ENCODE data around the gene PCDH9. TPM values are rescaled to one million over a fixed set of nuclear protein-coding genes. Genes with fewer than 3 reads are reported as not detected.

PCDH9 gene
- total RNA-seq, 1 donor from 2014 or later = 0.75 TPM

GRCh38 chr13:66700117-66700601 lies 530.0 kb downstream of the PCDH9 start:
- DNase-seq (ENCODE audit: low read depth) = no peak
- H3K4me3 ChIP-seq (ENCODE audit: low read depth, low read length) = no peak overlapping the region
- no peak for TF ChIP-seq CTCF (IDR thresholded peaks at IDR 0.05; ENCODE audit: insufficient read depth, low read length, poor library complexity, severe bottlenecking)

GRCh38 chr13:66693656-66694055 lies 536.5 kb downstream of the PCDH9 start:
- no peak for DNase-seq (ENCODE audit: low read depth)
- Histone ChIP-seq H3K27me3 (ENCODE audit: control insufficient read depth, insufficient read depth, low read length) (no peaks in the 10 kb centered on the region), H3K36me3 (ENCODE audit: control insufficient read depth, insufficient read depth, low read length) (no peaks in the 10 kb centered on the region), H3K4me3 (ENCODE audit: low read depth, low read length) (no peak overlapping the region)
- no peak for TF ChIP-seq CTCF (IDR thresholded peaks at IDR 0.05; ENCODE audit: insufficient read depth, low read length, poor library complexity, severe bottlenecking)

More at GRCh38 chr13:66700117-66700601, 530.0 kb downstream of the PCDH9 start:
- Histone ChIP-seq H3K27me3 (ENCODE audit: control insufficient read depth, insufficient read depth, low read length) (no peaks in the 10 kb centered on the region), H3K36me3 (ENCODE audit: control insufficient read depth, insufficient read depth, low read length) (no peaks in the 10 kb centered on the region)

GRCh38 chr13:66691149-66691548 lies 539.0 kb downstream of the PCDH9 start:
- H3K36me3 ChIP-seq (ENCODE audit: control insufficient read depth, insufficient read depth, low read length) = no peaks in the 10 kb centered on the region
- no peaks in the 10 kb centered on the region for H3K27me3 ChIP-seq (ENCODE audit: control insufficient read depth, insufficient read depth, low read length)
- no peak overlapping the region for H3K4me3 ChIP-seq (ENCODE audit: low read depth, low read length)
- no peak for DNase-seq (ENCODE audit: low read depth)
- no peak for TF ChIP-seq CTCF (IDR thresholded peaks at IDR 0.05; ENCODE audit: insufficient read depth, low read length, poor library complexity, severe bottlenecking)

- Histone ChIP-seq H3K4me3 (ENCODE audit: low read depth, low read length) (no peak overlapping the region), H3K27me3 (ENCODE audit: control insufficient read depth, insufficient read depth, low read length) (no peaks in the 10 kb centered on the region), H3K36me3 (ENCODE audit: control insufficient read depth, insufficient read depth, low read length) (no peaks in the 10 kb centered on the region)
- DNase-seq (ENCODE audit: low read depth) = no peak
- peak; percentile 46 for TF ChIP-seq CTCF (IDR thresholded peaks at IDR 0.05; ENCODE audit: insufficient read depth, low read length, poor library complexity, severe bottlenecking)
Observed at GRCh38 chr13:66689628-66690027, 540.5 kb downstream of the PCDH9 start.

GRCh38 chr13:66689037-66689619 lies 541.0 kb downstream of the PCDH9 start:
- no peaks in the 10 kb centered on the region for H3K36me3 ChIP-seq (ENCODE audit: control insufficient read depth, insufficient read depth, low read length)
- no peak for DNase-seq (ENCODE audit: low read depth)
- H3K4me3 ChIP-seq (ENCODE audit: low read depth, low read length) = no peak overlapping the region
- peak; percentile 32 for TF ChIP-seq CTCF (IDR thresholded peaks at IDR 0.05; ENCODE audit: insufficient read depth, low read length, poor library complexity, severe bottlenecking)
- no peaks in the 10 kb centered on the region for H3K27me3 ChIP-seq (ENCODE audit: control insufficient read depth, insufficient read depth, low read length)

- no peak for TF ChIP-seq CTCF (IDR thresholded peaks at IDR 0.05; ENCODE audit: insufficient read depth, low read length, poor library complexity, severe bottlenecking)
Observed at GRCh38 chr13:66681403-66681802, 548.7 kb downstream of the PCDH9 start.

More at GRCh38 chr13:66681403-66681802, 548.7 kb downstream of the PCDH9 start:
- H3K36me3 ChIP-seq (ENCODE audit: control insufficient read depth, insufficient read depth, low read length) = no peaks in the 10 kb centered on the region
- H3K4me3 ChIP-seq (ENCODE audit: low read depth, low read length) = no peak overlapping the region
- DNase-seq (ENCODE audit: low read depth) = no peak
- no peaks in the 10 kb centered on the region for H3K27me3 ChIP-seq (ENCODE audit: control insufficient read depth, insufficient read depth, low read length)

Data from kidney epithelial cell (primary cell).